GM06990 (cell line): ENCODE measurements around the gene PROC.

Experiments used
- DNase-seq: peaks from one replicate; pipeline ENCODE4 v3.0.0-alpha.2; 2011; ENCODE audit not compliant: insufficient read length; ENCODE audit errors: extremely low read depth
- H3K27me3 ChIP-seq: replicated peaks from 2 replicates; pipeline ENCODE4 v1.6.0; 2011; ENCODE audit warnings: low read length; ENCODE audit not compliant: control insufficient read depth, insufficient read depth
- H3K36me3 ChIP-seq: 2 replicates; pipeline ENCODE4 v1.5.1; 2011; ENCODE audit warnings: low read length; ENCODE audit not compliant: control insufficient read depth, insufficient read depth
- H3K4me3 ChIP-seq: replicated peaks from 2 replicates; pipeline ENCODE4 v1.5.1; 2011; ENCODE audit warnings: low read depth, mild to moderate bottlenecking, control low read depth, low read length
- TF ChIP-seq, protein P1 (sequence below): IDR thresholded peaks from 2 replicates; pipeline ENCODE4 v1.5.1; 2011; ENCODE audit warnings: low read length, control low read depth, mild to moderate bottlenecking, inconsistent platforms; ENCODE audit not compliant: insufficient read depth, poor library complexity, severe bottlenecking

The PROC gene

DNA sequence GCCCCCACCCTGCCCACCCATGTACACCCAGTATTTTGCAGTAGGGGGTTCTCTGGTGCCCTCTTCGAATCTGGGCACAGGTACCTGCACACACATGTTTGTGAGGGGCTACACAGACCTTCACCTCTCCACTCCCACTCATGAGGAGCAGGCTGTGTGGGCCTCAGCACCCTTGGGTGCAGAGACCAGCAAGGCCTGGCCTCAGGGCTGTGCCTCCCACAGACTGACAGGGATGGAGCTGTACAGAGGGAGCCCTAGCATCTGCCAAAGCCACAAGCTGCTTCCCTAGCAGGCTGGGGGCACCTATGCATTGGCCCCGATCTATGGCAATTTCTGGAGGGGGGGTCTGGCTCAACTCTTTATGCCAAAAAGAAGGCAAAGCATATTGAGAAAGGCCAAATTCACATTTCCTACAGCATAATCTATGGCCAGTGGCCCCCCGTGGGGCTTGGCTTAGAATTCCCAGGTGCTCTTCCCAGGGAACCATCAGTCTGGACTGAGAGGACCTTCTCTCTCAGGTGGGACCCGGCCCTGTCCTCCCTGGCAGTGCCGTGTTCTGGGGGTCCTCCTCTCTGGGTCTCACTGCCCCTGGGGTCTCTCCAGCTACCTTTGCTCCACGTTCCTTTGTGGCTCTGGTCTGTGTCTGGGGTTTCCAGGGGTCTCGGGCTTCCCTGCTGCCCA is 9.3 kb downstream of the PROC start:
- H3K4me3 ChIP-seq, result no peak overlapping the region
- DNase-seq, result no peak
- no peaks in the 10 kb centered on the region for H3K36me3 ChIP-seq
- TF ChIP-seq, protein P1, sequence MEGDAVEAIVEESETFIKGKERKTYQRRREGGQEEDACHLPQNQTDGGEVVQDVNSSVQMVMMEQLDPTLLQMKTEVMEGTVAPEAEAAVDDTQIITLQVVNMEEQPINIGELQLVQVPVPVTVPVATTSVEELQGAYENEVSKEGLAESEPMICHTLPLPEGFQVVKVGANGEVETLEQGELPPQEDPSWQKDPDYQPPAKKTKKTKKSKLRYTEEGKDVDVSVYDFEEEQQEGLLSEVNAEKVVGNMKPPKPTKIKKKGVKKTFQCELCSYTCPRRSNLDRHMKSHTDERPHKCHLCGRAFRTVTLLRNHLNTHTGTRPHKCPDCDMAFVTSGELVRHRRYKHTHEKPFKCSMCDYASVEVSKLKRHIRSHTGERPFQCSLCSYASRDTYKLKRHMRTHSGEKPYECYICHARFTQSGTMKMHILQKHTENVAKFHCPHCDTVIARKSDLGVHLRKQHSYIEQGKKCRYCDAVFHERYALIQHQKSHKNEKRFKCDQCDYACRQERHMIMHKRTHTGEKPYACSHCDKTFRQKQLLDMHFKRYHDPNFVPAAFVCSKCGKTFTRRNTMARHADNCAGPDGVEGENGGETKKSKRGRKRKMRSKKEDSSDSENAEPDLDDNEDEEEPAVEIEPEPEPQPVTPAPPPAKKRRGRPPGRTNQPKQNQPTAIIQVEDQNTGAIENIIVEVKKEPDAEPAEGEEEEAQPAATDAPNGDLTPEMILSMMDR, result no peak
- H3K27me3 ChIP-seq, result no peaks in the 10 kb centered on the region

DNA sequence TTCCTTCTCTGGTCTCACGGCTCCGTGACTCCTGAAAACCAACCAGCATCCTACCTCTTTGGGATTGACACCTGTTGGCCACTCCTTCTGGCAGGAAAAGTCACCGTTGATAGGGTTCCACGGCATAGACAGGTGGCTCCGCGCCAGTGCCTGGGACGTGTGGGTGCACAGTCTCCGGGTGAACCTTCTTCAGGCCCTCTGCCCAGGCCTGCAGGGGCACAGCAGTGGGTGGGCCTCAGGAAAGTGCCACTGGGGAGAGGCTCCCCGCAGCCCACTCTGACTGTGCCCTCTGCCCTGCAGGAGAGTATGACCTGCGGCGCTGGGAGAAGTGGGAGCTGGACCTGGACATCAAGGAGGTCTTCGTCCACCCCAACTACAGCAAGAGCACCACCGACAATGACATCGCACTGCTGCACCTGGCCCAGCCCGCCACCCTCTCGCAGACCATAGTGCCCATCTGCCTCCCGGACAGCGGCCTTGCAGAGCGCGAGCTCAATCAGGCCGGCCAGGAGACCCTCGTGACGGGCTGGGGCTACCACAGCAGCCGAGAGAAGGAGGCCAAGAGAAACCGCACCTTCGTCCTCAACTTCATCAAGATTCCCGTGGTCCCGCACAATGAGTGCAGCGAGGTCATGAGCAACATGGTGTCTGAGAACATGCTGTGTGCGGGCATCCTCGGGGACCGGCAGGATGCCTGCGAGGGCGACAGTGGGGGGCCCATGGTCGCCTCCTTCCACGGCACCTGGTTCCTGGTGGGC is 10.0 kb downstream of the PROC start:
- Histone ChIP-seq H3K4me3 (no peak overlapping the region), H3K36me3 (no peaks in the 10 kb centered on the region), H3K27me3 (no peaks in the 10 kb centered on the region)
- no peak for DNase-seq
- TF ChIP-seq, protein P1, result no peak

DNA sequence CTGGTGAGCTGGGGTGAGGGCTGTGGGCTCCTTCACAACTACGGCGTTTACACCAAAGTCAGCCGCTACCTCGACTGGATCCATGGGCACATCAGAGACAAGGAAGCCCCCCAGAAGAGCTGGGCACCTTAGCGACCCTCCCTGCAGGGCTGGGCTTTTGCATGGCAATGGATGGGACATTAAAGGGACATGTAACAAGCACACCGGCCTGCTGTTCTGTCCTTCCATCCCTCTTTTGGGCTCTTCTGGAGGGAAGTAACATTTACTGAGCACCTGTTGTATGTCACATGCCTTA is 10.5 kb downstream of the PROC start:
- Histone ChIP-seq H3K27me3 (no peaks in the 10 kb centered on the region), H3K36me3 (no peaks in the 10 kb centered on the region), H3K4me3 (no peak overlapping the region)
- DNase-seq, result no peak
- TF ChIP-seq, protein P1, result no peak

DNA sequence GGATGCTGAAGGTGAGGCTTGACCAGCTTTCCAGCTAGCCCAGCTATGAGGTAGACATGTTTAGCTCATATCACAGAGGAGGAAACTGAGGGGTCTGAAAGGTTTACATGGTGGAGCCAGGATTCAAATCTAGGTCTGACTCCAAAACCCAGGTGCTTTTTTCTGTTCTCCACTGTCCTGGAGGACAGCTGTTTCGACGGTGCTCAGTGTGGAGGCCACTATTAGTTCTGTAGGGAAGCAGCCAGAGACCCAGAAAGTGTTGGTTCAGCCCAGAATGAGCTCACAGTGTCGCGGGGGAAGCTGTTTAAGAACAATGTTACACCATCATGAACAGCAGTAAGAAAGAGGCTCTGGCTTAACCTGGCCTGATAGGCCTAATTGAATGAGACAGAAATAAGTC is 11.1 kb downstream of the PROC start:
- Histone ChIP-seq H3K36me3 (no peaks in the 10 kb centered on the region), H3K4me3 (no peak overlapping the region), H3K27me3 (no peaks in the 10 kb centered on the region)
- DNase-seq, result no peak
- TF ChIP-seq, protein P1, result no peak

DNA sequence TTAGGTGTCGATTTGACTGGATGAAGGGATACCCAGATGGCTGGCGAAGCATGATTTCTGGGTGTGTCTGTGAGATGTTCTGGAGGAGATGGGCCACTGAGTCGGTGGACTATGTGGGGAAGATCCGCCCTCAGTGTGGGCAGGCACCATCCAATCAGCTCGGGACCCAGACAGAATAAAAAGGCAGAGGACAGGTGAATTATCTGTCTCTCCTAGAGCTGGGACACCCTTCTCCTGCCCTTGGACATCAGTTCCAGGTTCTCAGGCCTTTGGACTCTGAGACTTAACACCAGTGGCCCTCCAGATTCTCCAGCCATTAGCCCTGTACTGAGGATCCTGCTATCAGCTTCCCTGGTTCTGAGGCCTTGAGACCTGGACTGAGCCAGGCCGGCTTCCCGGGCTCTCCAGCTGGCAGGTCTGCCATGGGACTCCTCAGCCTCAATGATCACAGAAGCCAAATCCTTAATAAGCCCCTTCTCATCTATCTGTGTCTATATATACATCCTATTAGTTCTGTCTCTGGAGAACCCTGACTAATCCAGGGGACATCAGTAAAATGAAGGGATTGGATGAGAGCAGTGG is 11.7 kb downstream of the PROC start:
- DNase-seq, result no peak
- no peaks in the 10 kb centered on the region for H3K36me3 ChIP-seq
- H3K27me3 ChIP-seq, result no peaks in the 10 kb centered on the region
- H3K4me3 ChIP-seq, result no peak overlapping the region
- TF ChIP-seq, protein P1, result no peak
